Adipocyte (in vitro differentiated cells): ENCODE measurements around the gene CNTNAP3.
A peak's percentile ranks its signal among the peaks of the same experiment; 100 is the strongest.
"Not testable (repeated sequence)": the region's sequence is repeated elsewhere in the genome, so short reads cannot be mapped to it uniquely, and the experiment has no call there.

Source experiments
- DNase-seq: peaks from one replicate; pipeline ENCODE4 v3.0.0-alpha.2; 2015; ENCODE audit warnings: low read depth
- H3K27me3 ChIP-seq: replicated peaks from 2 replicates; pipeline ENCODE4 v1.7.0; 2013; ENCODE audit warnings: mild to moderate bottlenecking, low read length, moderate library complexity; ENCODE audit not compliant: control insufficient read depth, insufficient read depth
- H3K36me3 ChIP-seq: 2 replicates; pipeline ENCODE4 v1.7.0; 2013; ENCODE audit warnings: low read length, mild to moderate bottlenecking, moderate library complexity; ENCODE audit not compliant: control insufficient read depth, insufficient read depth, severe bottlenecking
- H3K4me1 ChIP-seq: 2 replicates; pipeline ENCODE4 v1.7.0; 2013; ENCODE audit warnings: mild to moderate bottlenecking, low read length, moderate library complexity; ENCODE audit not compliant: control insufficient read depth, insufficient read depth
- H3K4me3 ChIP-seq: 2 replicates; pipeline ENCODE4 v1.7.0; 2013; ENCODE audit warnings: mild to moderate bottlenecking, low read length, moderate library complexity
- H3K9ac ChIP-seq: 2 replicates; pipeline ENCODE4 v1.7.0; 2013; ENCODE audit warnings: mild to moderate bottlenecking, low read length, moderate library complexity
- H3K9me3 ChIP-seq: 2 replicates; pipeline ENCODE4 v1.7.0; 2013; ENCODE audit warnings: mild to moderate bottlenecking, low read length, moderate library complexity; ENCODE audit not compliant: control insufficient read depth

Gene CNTNAP3

GRCh38 chr9:39062966-39063365, 225.0 kb downstream of the CNTNAP3 start:
- not testable (repeated sequence) for H3K36me3 ChIP-seq, H3K27me3 ChIP-seq, H3K9ac ChIP-seq, H3K9me3 ChIP-seq, H3K4me3 ChIP-seq, H3K4me1 ChIP-seq
- peak; percentile 27 for DNase-seq

- H3K9ac ChIP-seq, H3K27me3 ChIP-seq, H3K36me3 ChIP-seq, H3K4me3 ChIP-seq, H3K4me1 ChIP-seq, H3K9me3 ChIP-seq, DNase-seq: not testable (repeated sequence)
Measured at GRCh38 chr9:39054453-39054852, 233.5 kb downstream of the CNTNAP3 start.

- H3K27me3 ChIP-seq, H3K9me3 ChIP-seq, H3K4me3 ChIP-seq, H3K4me1 ChIP-seq, DNase-seq, H3K9ac ChIP-seq, H3K36me3 ChIP-seq: not testable (repeated sequence)
Measured at GRCh38 chr9:39046833-39047232, 241.1 kb downstream of the CNTNAP3 start.

GRCh38 chr9:39042352-39042803, 245.6 kb downstream of the CNTNAP3 start:
- H3K36me3 ChIP-seq, H3K27me3 ChIP-seq, H3K4me1 ChIP-seq, H3K9me3 ChIP-seq, H3K4me3 ChIP-seq, DNase-seq, H3K9ac ChIP-seq: not testable (repeated sequence)

- H3K4me1 ChIP-seq, DNase-seq, H3K9me3 ChIP-seq, H3K36me3 ChIP-seq, H3K4me3 ChIP-seq, H3K9ac ChIP-seq, H3K27me3 ChIP-seq: not testable (repeated sequence)
Measured at GRCh38 chr9:39041774-39042173, 246.2 kb downstream of the CNTNAP3 start.

GRCh38 chr9:39039148-39039547, 248.8 kb downstream of the CNTNAP3 start:
- not testable (repeated sequence) for H3K9ac ChIP-seq, H3K4me3 ChIP-seq, H3K9me3 ChIP-seq, DNase-seq, H3K36me3 ChIP-seq, H3K4me1 ChIP-seq, H3K27me3 ChIP-seq

GRCh38 chr9:39038221-39038620, 249.7 kb downstream of the CNTNAP3 start:
- not testable (repeated sequence) for H3K9ac ChIP-seq, H3K36me3 ChIP-seq, H3K9me3 ChIP-seq, H3K4me3 ChIP-seq, H3K27me3 ChIP-seq, H3K4me1 ChIP-seq, DNase-seq

GRCh38 chr9:39033849-39034248, 254.1 kb downstream of the CNTNAP3 start:
- H3K36me3 ChIP-seq, H3K9me3 ChIP-seq, H3K4me1 ChIP-seq, DNase-seq, H3K27me3 ChIP-seq, H3K4me3 ChIP-seq, H3K9ac ChIP-seq: not testable (repeated sequence)

GRCh38 chr9:39030204-39031019, 257.6 kb downstream of the CNTNAP3 start:
- not testable (repeated sequence) for H3K27me3 ChIP-seq, H3K36me3 ChIP-seq, H3K4me3 ChIP-seq, H3K4me1 ChIP-seq, H3K9ac ChIP-seq, DNase-seq, H3K9me3 ChIP-seq

- H3K4me3 ChIP-seq, H3K27me3 ChIP-seq, H3K9me3 ChIP-seq, H3K9ac ChIP-seq, H3K36me3 ChIP-seq, DNase-seq, H3K4me1 ChIP-seq: not testable (repeated sequence)
Measured at GRCh38 chr9:39028855-39029254, 259.1 kb downstream of the CNTNAP3 start.

- H3K9me3 ChIP-seq, H3K36me3 ChIP-seq, H3K9ac ChIP-seq, H3K27me3 ChIP-seq, DNase-seq, H3K4me1 ChIP-seq, H3K4me3 ChIP-seq: not testable (repeated sequence)
Measured at GRCh38 chr9:39028168-39028567, 259.8 kb downstream of the CNTNAP3 start.
